GM12874 (cell line): Measurements from ENCODE around the gene GSG1.

Experiments used
- CTCF ChIP-seq: IDR thresholded peaks from 2 replicates; pipeline ENCODE4 v1.5.1; 2011; ENCODE audit warnings: low read depth, mild to moderate bottlenecking, control low read depth, low read length, moderate library complexity; ENCODE audit not compliant: insufficient read depth

GSG1 gene

GRCh38 chr12:13104409-13104808 lies 942 bp upstream of the GSG1 start:
- no peak for TF ChIP-seq CTCF

- no peak for TF ChIP-seq CTCF
These were observed 839 bp downstream of the GSG1 start for GRCh38 chr12:13102461-13103195.

- TF ChIP-seq CTCF = no peak
These were observed 1.6 kb downstream of the GSG1 start for GRCh38 chr12:13101821-13102375.

- no peak for TF ChIP-seq CTCF
These were observed 2.3 kb downstream of the GSG1 start for GRCh38 chr12:13100882-13101769.

- TF ChIP-seq CTCF = no peak
These were observed 2.9 kb downstream of the GSG1 start for GRCh38 chr12:13100605-13100881.

- TF ChIP-seq CTCF = no peak
These were observed 3.4 kb downstream of the GSG1 start for GRCh38 chr12:13099844-13100604.
